Bronchial epithelial cell (primary cell): ENCODE data around the gene PLIN4. TPM values are rescaled to one million over a fixed set of nuclear protein-coding genes. Genes with fewer than 3 reads are reported as not detected.

ENCODE experiments used
- DNase-seq: peaks from one replicate; pipeline ENCODE4 v3.0.0-alpha.2; 2010; ENCODE audit warnings: low read depth
- FAIRE-seq: peaks from 2 replicates; lab custom pipeline; 2011; peaks lifted over from hg19 to GRCh38; lab: Jason Lieb, UNC
- H3K27me3 ChIP-seq: 2 replicates; pipeline ENCODE4 v1.5.1; 2011; ENCODE audit warnings: low read length; ENCODE audit not compliant: control insufficient read depth, insufficient read depth
- H3K36me3 ChIP-seq: 2 replicates; pipeline ENCODE4 v1.5.1; 2011; ENCODE audit warnings: low read length; ENCODE audit not compliant: control insufficient read depth, insufficient read depth
- H3K4me3 ChIP-seq: 2 replicates; pipeline ENCODE4 v1.5.1; 2011; ENCODE audit warnings: mild to moderate bottlenecking, low read depth, low read length, control low read depth
- total RNA-seq: library from RNA; depleted of rRNA; stranded (reverse); fragments of >200 nt; gene quantifications from 2 replicates; pipeline ENCODE4 v1.2.1, GENCODE V29; 2014
- TF ChIP-seq, protein P1 (sequence below): IDR thresholded peaks from 2 replicates; pipeline ENCODE4 v1.5.1; 2011; ENCODE audit warnings: mild to moderate bottlenecking, moderate library complexity, low read length, control low read depth, inconsistent platforms; ENCODE audit not compliant: insufficient read depth, severe bottlenecking

The PLIN4 gene
- total RNA-seq, 1 donor from 2014 or later: 4.7 TPM

DNA sequence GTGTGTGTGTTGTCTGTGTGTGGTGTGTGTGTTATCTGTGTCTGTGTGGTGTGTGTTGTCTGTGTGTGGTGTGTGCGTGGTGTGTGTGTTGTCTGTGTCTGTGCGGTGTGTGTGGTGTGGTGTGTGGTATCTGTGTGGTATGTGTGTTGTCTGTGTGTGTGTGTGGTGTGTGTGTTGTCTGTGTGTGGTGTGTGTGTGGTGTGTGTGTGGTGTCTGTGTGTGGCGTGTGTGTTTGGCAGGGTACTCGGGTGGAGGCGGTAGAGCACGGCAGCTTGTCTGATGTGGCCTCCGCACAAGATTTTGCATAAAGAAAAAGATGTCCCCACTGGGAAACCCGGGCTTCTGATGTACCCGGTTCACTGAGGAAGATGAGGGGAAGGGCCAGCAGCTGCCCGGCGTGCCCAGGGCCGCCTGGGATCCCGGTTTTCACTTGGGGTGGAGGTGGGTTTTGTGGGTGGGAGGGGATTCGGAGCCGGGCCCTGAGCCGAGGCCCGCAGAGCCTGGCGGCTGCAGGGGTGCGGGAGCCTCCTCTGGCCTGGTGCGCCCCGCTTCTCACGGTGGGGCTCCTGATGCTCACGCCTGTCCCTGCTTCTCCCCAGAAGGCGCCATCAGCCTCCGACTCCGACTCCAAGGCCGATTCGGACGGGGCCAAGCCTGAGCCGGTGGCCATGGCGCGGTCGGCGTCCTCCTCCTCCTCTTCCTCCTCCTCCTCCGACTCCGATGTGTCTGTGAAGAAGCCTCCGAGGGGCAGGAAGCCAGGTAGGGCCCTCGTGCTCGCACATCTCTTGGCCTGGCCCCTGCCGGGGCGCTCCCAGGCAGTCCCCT, 25.0 kb downstream of the PLIN4 start:
- no peaks in the 10 kb centered on the region for H3K27me3 ChIP-seq
- DNase-seq (no peak), FAIRE-seq (no peak)
- TF ChIP-seq, protein P1, sequence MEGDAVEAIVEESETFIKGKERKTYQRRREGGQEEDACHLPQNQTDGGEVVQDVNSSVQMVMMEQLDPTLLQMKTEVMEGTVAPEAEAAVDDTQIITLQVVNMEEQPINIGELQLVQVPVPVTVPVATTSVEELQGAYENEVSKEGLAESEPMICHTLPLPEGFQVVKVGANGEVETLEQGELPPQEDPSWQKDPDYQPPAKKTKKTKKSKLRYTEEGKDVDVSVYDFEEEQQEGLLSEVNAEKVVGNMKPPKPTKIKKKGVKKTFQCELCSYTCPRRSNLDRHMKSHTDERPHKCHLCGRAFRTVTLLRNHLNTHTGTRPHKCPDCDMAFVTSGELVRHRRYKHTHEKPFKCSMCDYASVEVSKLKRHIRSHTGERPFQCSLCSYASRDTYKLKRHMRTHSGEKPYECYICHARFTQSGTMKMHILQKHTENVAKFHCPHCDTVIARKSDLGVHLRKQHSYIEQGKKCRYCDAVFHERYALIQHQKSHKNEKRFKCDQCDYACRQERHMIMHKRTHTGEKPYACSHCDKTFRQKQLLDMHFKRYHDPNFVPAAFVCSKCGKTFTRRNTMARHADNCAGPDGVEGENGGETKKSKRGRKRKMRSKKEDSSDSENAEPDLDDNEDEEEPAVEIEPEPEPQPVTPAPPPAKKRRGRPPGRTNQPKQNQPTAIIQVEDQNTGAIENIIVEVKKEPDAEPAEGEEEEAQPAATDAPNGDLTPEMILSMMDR: no peak
- peaks cover 24% of the 10 kb centered on the region for H3K36me3 ChIP-seq
- H3K4me3 ChIP-seq: no peak overlapping the region

DNA sequence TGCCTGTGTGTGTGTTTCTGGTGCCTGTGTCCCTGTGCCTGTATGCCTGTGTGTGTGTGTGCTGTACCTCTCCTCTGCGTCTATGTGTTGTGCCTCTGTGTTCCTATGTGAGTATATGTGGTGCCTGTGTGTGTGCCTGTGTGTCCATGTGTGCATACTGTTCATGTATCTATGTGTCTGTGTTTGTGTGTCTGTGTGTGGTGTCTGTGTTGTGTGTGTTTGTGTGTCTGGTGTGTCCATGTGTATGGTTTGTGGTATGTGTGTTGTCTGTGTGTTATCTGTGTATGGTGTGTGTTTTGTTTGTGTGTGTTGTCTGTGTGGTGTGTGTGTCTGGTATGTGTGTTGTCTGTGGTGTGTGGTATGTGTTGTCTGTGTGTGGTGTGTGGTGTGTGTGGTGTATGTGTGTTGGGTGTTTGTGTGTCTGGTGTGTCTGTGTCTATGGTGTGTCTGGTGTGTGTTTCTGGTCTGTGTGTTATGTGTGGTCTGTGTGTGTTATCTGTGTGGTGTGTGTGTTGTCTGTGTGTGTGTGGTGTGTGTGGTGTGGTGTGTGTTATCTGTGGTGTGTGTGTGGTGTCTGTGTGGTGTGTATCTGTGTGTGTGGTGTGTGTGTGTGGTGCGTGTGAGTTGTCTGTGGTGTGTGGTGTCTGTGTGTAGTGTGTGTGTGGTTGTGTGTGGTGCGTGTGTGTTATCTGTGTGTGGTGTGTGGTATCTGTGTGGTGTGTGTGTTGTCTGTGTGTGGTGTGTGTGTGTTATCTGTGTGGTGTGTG, 25.8 kb downstream of the PLIN4 start:
- Histone ChIP-seq H3K36me3 (peaks cover 20% of the 10 kb centered on the region), H3K27me3 (no peaks in the 10 kb centered on the region), H3K4me3 (no peak overlapping the region)
- FAIRE-seq: peak; percentile 100
- no peak for DNase-seq
- TF ChIP-seq, protein P1: no peak

DNA sequence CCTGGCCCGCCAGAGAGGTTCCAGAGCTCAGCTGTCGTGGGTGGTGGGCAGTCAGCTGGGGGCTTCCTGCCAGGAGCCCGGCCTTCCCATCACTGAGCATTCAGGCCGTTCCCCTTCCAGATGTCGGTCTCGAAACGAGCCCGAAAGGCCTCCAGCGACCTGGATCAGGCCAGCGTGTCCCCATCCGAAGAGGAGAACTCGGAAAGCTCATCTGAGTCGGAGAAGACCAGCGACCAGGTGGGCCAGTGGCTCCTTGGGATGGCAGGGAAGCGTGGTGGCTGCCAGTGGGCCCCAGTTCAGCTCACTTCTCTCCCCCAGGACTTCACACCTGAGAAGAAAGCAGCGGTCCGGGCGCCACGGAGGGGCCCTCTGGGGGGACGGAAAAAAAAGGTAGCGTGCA, 26.8 kb downstream of the PLIN4 start:
- no peak overlapping the region for H3K4me3 ChIP-seq
- FAIRE-seq (no peak), DNase-seq (no peak)
- TF ChIP-seq, protein P1: no peak
- H3K27me3 ChIP-seq: no peaks in the 10 kb centered on the region
- peaks cover 18% of the 10 kb centered on the region for H3K36me3 ChIP-seq

DNA sequence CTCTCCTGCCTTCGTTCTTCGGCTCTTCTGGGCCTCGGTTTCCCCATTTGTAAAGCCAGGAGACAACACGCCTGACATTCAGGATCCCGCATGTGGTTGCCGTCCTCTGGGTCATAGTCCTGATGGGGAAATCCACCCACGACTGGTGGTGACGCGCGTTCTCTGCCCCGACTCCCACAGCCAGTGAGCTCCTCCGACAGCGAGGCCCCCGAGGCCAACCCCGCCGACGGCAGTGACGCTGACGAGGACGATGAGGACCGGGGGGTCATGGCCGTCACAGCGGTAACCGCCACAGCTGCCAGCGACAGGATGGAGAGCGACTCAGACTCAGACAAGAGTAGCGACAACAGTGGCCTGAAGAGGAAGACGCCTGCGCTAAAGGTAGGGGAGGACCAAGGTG, 29.8 kb downstream of the PLIN4 start:
- TF ChIP-seq, protein P1: no peak
- H3K4me3 ChIP-seq: no peak overlapping the region
- peaks cover 12% of the 10 kb centered on the region for H3K36me3 ChIP-seq
- DNase-seq (no peak), FAIRE-seq (no peak)
- no peaks in the 10 kb centered on the region for H3K27me3 ChIP-seq

DNA sequence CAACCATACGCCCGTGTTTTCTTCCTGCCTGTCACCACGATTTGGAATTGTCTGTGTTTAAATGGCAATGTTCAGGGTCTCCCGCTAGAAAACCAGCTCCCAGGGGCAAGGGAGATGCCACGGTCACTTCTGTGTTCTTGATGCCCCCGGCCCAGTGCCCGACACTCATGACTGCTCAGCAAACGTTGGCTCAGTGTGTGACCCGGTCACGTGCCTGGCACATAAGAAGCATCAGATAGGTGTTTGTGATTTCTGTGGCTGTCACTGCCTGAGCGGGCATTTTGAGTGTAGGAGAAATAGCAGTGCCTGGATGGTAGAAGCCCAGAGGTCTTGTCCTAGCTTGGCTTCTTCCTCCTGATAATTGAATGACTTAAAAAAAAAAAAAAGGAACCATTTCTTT, 30.7 kb downstream of the PLIN4 start:
- H3K27me3 ChIP-seq: no peaks in the 10 kb centered on the region
- FAIRE-seq (no peak), DNase-seq (no peak)
- H3K36me3 ChIP-seq: peaks cover 15% of the 10 kb centered on the region
- H3K4me3 ChIP-seq: no peak overlapping the region
- TF ChIP-seq, protein P1: no peak
